Gastrocnemius medialis (tissue), 4 donors: ENCODE measurements around the gene GNMT. TPM values are rescaled to one million over a fixed set of nuclear protein-coding genes. Genes with fewer than 3 reads are reported as not detected.

ENCODE experiments used
- ATAC-seq, 2 donors: fragments of 150-250 bp; one replicate each; pipeline ENCODE4 v1.9.1; 2016
- DNase-seq, 2 donors: peaks; one replicate each; pipeline ENCODE4 v3.0.0-alpha.2; 2019
- H3K27ac ChIP-seq, 4 donors: fragments of 200-600 bp; sonication (generic); 1 replicate in 1 of 4; 2 replicates in 3 of 4; pipeline ENCODE4 v1.5.1; 2016 to 2018; ENCODE audit warnings: mild to moderate bottlenecking in 2 of 4, moderate library complexity in 1 of 4
- H3K27me3 ChIP-seq, 3 donors: fragments of 200-600 bp; sonication (generic) in 2 of 3; 1 replicate in 1 of 3; 2 replicates in 2 of 3; pipeline versions ENCODE4 v1.5.1 to v1.6.0; 2016 to 2019; ENCODE audit warnings: mild to moderate bottlenecking in 1 of 3, moderate library complexity in 1 of 3
- H3K36me3 ChIP-seq, 2 donors: fragments of 200-600 bp; sonication (generic) in 1 of 2; one replicate each; pipeline ENCODE4 v1.5.1; 2017 to 2018
- H3K4me1 ChIP-seq, 2 donors: fragments of 200-600 bp; sonication (generic) in 1 of 2; one replicate each; pipeline ENCODE4 v1.5.1; 2016 to 2017; ENCODE audit warnings: mild to moderate bottlenecking in 2 of 2
- H3K4me3 ChIP-seq, 4 donors: fragments of 200-600 bp; sonication (generic) in 3 of 4; 1 replicate in 1 of 4; 2 replicates in 3 of 4; pipeline ENCODE4 v1.5.1; 2016 to 2019; ENCODE audit warnings: mild to moderate bottlenecking in 2 of 4
- H3K9me3 ChIP-seq, 3 donors: fragments of 200-600 bp; sonication (generic) in 2 of 3; 1 replicate in 1 of 3; 2 replicates in 2 of 3; pipeline ENCODE4 v1.5.1; 2016 to 2019
- POLR2A ChIP-seq, 2 donors: fragments of 450-650 bp; IDR thresholded peaks; one replicate each; pipeline ENCODE4 v1.6.1; 2017; ENCODE audit warnings: antibody characterized with exemption in 2 of 2, mild to moderate bottlenecking in 2 of 2, moderate library complexity in 2 of 2
- in situ Hi-C, 4 donors: fragments of 200-750 bp; cut with MboI; loops; one replicate each; pipeline versions ENCODE4 v1.15.0 to v1.8.0; 2017; ENCODE audit warnings: low sequenced_read_pairs in 4 of 4
- intact Hi-C: fragments of 100-400 bp; cut with DNase I; formaldehyde crosslinking; loops from one replicate; pipeline ENCODE4 v1.15.1; 2023; ENCODE audit warnings: low total_unique reads
- total RNA-seq, 4 donors: library from RNA; depleted of rRNA; stranded (reverse); fragments of >200 nt; gene quantifications; one replicate each; pipeline versions ENCODE4 v1.1.0 to v1.2.3, GENCODE V29; 2016
- TF ChIP-seq, protein P1 (sequence below), 5 experiments: fragments of 450-650 bp in 3 of 5; fragments of 200-600 bp in 2 of 5; sonication (generic) in 2 of 5; IDR thresholded peaks in 4 of 5; conservative IDR thresholded peaks in 1 of 5; 1 replicate in 4 of 5; 2 replicates in 1 of 5; pipeline ENCODE4 v1.5.1; 2016 to 2019; ENCODE audit warnings: antibody characterized with exemption in 5 of 5, mild to moderate bottlenecking in 3 of 5, moderate library complexity in 3 of 5

The GNMT gene
- total RNA-seq, 4 donors from 2014 or later, result 0.42 to 1.1 (median 0.61) TPM; not detected in 1

DNA sequence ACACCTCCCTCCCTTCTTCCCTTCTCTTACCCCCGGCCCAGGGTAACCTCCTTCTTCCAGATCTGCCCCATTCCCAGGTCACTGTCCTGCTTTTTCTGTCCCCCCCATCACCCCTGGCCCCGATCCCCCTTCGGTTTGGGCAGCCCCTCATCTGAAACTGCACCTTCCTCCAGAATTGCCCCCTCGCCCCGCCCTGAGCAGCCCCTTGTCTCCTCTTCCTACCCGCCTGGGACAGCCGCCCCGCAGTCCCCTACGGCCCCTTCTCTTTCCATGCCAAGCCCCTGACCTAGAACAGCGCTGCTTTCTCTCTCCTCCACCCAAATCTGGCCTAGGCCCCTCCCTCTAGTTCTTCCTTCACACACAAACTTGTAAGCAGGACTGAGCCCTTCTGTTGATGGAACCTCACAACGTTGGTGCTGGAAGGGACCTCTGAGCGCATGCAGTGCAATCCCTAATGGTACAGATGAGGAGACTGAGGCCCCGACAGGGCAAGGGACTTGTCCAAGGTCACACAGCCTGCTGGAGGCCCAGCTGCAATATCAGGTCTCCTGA, 24.4 kb downstream of the GNMT start:
- Histone ChIP-seq H3K36me3 (peaks cover 0 to 11% of the 10 kb centered on the region in 2 donors), H3K27ac (peak overlapping the region; percentile 85 to 95 (median 90)), H3K4me1 (peaks cover 34 to 41% of the 10 kb centered on the region in 2 donors), H3K9me3 (no peaks in the 10 kb centered on the region), H3K27me3 (no peaks in the 10 kb centered on the region), H3K4me3 (peak overlapping the region; percentile 83 to 89 (median 86))
- intact Hi-C loops (loop anchor here (2.0 kb wide), 3 partner anchors 28 to 70 kb away; partner anchors contain the start of genes CNPY3 and MEA1), in situ Hi-C loops (no loop called here)
- peak; percentile 3 to 5 for ATAC-seq
- TF ChIP-seq, protein P1, sequence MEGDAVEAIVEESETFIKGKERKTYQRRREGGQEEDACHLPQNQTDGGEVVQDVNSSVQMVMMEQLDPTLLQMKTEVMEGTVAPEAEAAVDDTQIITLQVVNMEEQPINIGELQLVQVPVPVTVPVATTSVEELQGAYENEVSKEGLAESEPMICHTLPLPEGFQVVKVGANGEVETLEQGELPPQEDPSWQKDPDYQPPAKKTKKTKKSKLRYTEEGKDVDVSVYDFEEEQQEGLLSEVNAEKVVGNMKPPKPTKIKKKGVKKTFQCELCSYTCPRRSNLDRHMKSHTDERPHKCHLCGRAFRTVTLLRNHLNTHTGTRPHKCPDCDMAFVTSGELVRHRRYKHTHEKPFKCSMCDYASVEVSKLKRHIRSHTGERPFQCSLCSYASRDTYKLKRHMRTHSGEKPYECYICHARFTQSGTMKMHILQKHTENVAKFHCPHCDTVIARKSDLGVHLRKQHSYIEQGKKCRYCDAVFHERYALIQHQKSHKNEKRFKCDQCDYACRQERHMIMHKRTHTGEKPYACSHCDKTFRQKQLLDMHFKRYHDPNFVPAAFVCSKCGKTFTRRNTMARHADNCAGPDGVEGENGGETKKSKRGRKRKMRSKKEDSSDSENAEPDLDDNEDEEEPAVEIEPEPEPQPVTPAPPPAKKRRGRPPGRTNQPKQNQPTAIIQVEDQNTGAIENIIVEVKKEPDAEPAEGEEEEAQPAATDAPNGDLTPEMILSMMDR (IDR thresholded peaks at IDR 0.05 in 4 of 5, conservative IDR thresholded peaks at IDR 0.05 in 1 of 5), result no peak
- TF ChIP-seq POLR2A (IDR thresholded peaks at IDR 0.05), result no peak
- no peak for DNase-seq

DNA sequence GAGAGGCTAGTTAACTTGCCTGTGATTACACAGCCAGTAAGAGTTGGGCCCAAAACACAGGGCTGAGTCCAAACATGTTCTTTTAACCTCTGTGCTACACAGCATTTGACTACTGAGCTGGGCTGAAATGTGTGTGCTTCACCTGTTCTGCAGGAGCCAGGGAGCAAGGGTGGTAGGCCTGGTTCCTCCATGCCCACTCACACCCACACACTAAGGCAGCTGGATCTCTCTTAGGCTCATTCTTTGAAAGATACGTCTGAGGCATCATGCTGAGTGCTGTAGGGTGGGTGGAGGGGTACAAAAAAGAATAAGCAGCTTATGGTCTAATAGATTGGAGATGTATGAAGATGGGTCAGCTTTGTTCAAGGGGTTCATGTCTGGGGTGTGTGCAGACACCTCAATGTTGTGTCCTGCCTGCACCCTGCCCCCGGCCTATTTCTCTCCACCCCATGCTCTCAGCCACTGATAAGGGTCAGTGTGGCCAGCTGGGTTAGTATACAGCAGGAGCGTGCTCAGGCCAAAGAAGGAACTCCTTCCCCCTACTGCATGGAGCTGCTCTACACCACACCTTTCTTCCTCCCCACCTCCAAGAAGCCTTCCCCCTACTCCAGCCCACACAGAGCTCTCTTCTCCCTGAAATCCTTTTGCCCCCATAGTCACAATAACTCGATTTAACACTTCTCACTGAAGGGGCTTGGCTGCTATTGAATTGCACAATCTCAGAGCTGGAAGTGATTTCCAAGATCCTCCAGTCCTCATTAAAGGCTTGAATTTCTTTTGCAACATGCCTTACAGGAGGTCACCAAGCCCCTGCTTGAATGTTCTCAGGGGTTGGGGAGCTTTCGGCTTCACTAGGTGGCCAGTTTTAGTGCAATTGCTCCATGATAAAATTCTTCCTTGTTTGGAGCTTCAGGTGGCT, 27.2 kb downstream of the GNMT start:
- H3K27me3 ChIP-seq, result no peaks in the 10 kb centered on the region
- H3K4me1 ChIP-seq, result peaks cover 34 to 41% of the 10 kb centered on the region in 2 donors
- intact Hi-C loops (no loop called here), in situ Hi-C loops (no loop called here)
- ATAC-seq (no peak), DNase-seq (no peak)
- TF ChIP-seq POLR2A (IDR thresholded peaks at IDR 0.05), result no peak
- TF ChIP-seq, protein P1 (IDR thresholded peaks at IDR 0.05 in 4 of 5, conservative IDR thresholded peaks at IDR 0.05 in 1 of 5), result no peak
- H3K4me3 ChIP-seq, result no peak overlapping the region
- no peaks in the 10 kb centered on the region for H3K9me3 ChIP-seq
- no peak overlapping the region for H3K27ac ChIP-seq
- peaks cover 0 to 14% of the 10 kb centered on the region in 2 donors for H3K36me3 ChIP-seq

GRCh38 chr6:42988486-42989020, 28.0 kb downstream of the GNMT start:
- no peaks in the 10 kb centered on the region for H3K9me3 ChIP-seq
- no peak overlapping the region for H3K4me3 ChIP-seq
- H3K4me1 ChIP-seq, result peaks cover 34 to 41% of the 10 kb centered on the region in 2 donors
- intact Hi-C loops, result no loop called here
- TF ChIP-seq, protein P1 (IDR thresholded peaks at IDR 0.05 in 4 of 5, conservative IDR thresholded peaks at IDR 0.05 in 1 of 5), result no peak
- no peak for TF ChIP-seq POLR2A (IDR thresholded peaks at IDR 0.05)
- in situ Hi-C loops, result no loop called here
- H3K36me3 ChIP-seq, result peaks cover 0 to 14% of the 10 kb centered on the region in 2 donors
- ATAC-seq (no peak), DNase-seq (peak in 1 of 2 donors; percentile 31)
- H3K27ac ChIP-seq, result no peak overlapping the region
- H3K27me3 ChIP-seq, result no peaks in the 10 kb centered on the region

- Histone ChIP-seq H3K4me1 (peaks cover 30 to 34% of the 10 kb centered on the region in 2 donors), H3K4me3 (no peak overlapping the region), H3K27me3 (no peaks in the 10 kb centered on the region), H3K9me3 (no peaks in the 10 kb centered on the region), H3K27ac (no peak overlapping the region), H3K36me3 (peaks cover 0 to 17% of the 10 kb centered on the region in 2 donors)
- ATAC-seq, result no peak
- intact Hi-C loops, result no loop called here
- in situ Hi-C loops, result no loop called here
- no peak for DNase-seq
- TF ChIP-seq, protein P1 (IDR thresholded peaks at IDR 0.05 in 4 of 5, conservative IDR thresholded peaks at IDR 0.05 in 1 of 5), result no peak
- TF ChIP-seq POLR2A (IDR thresholded peaks at IDR 0.05), result no peak
Measured at GRCh38 chr6:42989923-42990322, 29.4 kb downstream of the GNMT start.
